NCI-H2107 treated with DMSO at 0.1 percent for 48 hours (cell line): ENCODE data around the gene SLC44A5.
"Not testable (repeated sequence)": the region's sequence is repeated elsewhere in the genome, so short reads cannot be mapped to it uniquely, and the experiment has no call there.

Source experiments
- DNase-seq: peaks from one replicate; lab custom pipeline; 2025; ENCODE audit not compliant: unreplicated experiment; lab: John Stamatoyannopoulos, UW

Gene SLC44A5

DNA sequence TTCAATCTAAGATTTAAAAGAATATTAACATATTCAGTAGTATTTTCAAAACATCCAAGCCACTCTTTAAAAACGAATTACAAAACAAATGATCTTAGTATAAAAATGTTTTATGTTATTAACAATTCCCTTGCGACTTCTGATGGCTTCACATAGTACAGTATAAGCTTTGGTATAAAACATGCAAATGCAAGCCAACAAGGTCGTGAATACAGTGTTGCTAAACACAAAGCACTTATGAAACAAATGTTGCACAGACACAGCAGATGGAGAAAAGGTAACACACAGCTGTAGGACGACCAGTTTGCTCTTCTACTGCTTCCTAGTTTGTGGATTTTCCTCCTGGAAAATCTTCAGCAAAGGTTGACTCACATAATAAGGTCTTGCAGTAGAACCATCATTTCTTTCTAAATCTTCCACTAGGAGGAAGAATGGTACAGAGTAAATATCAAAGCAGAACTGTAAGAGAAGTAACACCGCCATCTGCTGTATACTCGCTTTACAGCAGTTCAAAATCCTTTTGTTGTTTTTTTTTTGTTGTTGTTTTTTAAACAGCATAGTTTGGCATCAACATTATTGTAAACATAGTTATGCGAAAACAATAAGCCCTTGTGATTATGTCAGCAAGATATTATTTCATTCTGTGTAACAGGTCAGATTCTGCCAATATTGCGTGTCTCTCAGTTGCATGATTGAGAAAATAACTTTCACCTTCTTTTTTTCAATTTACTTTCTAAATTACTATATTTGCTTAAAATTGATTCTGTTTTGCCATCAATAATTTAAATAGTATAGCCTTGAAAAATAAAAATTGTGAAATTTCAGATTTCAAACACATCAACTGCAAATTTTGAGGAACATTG, 407.3 kb downstream of the SLC44A5 start:
- DNase-seq: peak; percentile 18

DNA sequence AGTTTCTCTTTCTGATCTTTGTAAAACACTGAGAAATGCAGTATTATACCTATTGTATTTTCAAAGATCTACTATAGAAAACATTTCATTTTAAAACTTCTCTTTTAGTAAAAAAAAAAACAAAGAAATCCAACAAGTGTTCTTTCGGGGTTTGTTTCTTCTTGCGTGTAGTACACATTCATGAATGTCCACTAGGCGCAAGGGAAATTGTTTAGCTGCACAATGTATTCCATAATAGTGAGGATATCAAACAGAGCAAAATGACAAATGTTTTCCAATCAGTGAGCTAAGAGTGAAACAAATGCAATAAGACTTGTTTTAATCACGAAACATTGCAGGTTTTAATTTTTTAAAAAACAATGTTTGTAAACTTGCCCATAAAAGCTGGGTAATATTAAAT, 408.2 kb downstream of the SLC44A5 start:
- no peak for DNase-seq

DNA sequence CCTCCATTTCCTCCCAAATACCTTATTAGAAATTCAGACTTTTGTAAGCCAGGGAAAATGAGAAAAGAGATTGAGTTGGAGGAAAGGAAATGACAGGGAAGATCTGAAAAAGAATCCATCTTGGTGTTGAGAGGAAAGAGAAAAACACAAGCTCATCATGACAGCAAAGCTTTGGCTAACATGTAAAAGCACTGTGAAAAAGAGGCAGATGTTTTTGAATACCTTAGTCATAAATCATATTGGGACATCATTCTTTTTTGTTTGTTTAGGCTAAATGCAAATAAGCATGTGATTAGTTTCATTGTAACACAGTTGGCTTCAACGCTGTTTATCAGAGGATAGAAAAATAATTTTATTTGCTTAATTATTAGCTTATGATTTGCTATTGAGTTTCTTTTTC, 412.2 kb downstream of the SLC44A5 start:
- DNase-seq: no peak

DNA sequence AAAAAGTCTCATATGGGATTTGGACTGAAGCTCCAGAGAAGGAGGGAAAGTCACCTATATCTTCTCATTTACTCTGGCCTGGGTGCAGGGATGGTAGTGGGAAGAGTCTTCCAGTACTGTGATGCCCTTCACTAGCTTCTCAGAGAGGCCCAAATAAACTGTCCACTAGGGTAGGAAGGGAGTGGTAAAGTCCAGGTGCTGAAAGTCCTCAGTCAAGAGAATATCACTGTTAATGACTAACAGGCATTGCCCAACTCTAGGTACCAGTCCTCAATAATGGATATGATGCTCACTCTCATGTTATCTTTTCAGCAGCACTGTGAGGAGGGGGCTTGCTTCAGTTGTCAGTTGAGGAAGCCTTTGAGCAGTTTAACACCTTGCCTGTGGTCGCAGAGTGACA, 412.8 kb downstream of the SLC44A5 start:
- DNase-seq: no peak

DNA sequence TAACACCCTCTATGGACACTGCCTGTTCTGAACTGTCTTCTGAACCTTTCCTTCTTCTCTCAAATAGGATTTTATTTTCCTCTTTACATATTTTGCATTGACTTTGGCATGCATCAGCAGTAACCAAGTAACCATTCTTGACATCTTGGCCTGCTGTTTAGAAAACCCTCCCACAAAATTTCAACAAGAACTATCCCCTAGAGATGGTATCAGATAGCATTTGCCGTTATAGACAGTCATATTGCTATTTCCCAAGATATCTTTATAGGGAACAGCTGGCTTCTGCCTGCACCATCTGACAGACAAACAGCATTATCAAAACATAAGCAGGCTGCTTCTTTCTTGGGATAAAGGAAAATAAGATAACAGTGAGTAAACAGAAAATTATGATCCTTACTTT, 422.0 kb downstream of the SLC44A5 start:
- no peak for DNase-seq

DNA sequence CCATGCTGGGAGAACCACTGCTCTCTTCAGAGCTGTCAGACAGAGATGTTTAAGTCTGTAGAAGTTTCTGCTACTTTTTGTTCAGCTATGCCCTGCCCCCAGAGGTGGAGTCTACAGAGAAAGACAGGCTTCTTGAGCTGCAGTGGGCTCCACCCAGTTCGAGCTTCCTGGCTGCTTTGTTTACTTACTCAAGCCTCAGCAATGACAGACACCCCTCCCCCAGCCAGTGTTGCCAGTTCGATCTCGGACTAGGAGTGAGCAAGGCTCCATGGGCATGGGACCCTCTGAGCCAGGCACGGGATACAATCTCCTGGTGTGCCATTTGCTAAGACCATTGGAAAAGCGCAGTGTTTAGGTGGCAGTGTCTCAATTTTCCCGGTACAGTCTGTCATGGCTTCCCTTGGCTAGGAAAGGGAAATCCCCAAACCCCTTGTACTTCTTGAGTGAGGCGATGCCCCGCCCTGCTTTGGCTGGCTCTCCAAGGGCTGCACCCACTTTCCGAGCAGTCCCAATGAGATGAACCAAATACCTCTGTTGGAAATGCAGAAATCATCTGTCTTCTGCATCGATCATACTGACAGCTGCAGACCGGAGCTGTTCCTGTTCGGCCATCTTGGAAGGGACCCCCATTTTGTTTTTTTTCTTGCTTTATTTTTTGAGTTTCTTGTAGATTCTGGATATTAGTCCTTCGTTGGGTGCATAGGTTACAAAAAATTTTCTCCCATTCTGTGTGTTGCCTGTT, 429.5 kb downstream of the SLC44A5 start:
- DNase-seq: not testable (repeated sequence)

DNA sequence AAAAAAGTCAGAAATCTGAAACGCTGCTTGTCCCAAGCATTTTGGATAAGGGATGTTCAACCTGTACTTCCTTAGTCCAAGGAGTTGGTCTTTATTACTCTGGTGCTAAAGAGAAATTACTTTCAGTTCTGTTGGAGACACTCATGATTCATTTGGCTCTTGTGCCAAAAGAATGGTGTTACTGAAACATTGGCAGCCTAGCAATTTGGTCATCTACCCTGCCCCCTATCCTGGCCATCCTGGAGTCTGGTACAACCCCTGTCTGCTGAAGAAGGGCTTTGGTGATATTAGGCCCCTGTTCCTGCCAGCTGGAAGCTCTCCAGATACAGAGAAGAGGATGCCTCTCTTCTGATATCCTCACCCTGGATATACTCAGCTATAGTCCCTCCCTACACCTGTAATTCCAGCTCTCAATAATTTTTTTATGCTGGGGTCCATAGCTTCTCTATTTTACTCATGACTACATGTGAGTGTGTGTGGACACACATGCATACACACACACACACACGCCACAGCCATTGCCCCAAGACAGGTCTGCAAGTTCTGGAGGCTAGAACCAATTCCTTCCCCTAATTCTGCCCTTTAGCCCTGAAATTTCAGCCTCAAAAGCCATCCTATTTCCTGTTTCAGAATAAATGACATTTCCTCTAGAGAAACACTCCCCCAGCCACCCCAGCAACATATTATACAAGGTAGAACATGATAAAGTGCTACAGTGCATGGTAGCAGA, 436.7 kb downstream of the SLC44A5 start:
- DNase-seq: no peak

DNA sequence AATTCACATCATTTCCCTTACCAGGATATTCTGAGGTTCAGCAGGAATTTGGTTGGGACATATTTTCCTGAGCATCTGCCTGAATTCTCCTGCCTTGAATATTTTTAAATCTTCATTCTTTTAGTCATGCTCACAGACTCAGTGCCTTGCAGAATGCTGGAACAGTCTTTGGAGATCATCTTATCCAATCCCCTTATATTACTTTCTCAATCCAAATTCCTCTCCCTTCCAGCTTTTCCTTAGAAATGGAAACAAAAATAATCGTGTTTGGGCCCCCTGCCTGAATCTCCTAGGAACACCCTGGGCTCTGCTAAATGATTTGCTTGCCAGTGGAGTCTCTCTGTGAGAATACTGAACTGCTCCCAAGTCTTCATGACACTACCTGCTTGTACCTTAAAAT, 438.4 kb downstream of the SLC44A5 start:
- no peak for DNase-seq

DNA sequence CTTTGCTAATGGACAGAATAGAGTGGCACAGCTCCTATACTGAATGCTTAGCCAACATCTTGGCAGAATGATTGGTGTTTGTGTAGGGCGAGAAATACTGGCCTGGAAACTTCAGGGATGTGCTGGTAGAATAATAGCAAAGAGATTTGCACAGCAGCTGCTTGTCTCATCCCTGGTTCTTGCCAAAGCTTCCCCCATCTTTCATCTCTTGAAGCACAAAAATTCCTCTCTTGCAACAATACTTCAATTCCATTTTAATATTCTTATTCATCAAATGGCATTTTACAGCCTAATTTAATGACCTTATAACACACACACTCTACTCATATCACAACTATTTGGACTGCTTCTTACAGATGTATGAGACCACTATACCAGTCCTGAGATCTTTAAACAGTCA, 439.0 kb downstream of the SLC44A5 start:
- DNase-seq: no peak

DNA sequence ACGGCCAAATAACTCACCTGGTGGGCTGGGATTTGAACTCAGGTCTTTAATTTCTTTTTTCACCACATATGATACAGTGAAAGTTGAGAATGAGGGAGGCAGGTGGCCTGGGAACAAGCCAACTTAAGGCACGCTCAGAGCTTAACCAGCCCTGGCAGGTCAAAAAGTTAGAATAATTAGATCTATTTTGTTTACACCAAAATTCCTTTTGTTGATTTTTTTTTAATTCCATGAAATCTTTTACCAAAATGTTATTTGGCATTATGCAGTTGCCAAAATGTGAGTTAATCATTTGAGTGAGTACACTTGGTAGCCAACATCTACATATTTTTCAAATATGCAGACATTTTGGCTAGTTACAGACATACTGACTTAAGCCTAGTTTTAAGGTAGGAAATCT, 439.9 kb downstream of the SLC44A5 start:
- DNase-seq: no peak

DNA sequence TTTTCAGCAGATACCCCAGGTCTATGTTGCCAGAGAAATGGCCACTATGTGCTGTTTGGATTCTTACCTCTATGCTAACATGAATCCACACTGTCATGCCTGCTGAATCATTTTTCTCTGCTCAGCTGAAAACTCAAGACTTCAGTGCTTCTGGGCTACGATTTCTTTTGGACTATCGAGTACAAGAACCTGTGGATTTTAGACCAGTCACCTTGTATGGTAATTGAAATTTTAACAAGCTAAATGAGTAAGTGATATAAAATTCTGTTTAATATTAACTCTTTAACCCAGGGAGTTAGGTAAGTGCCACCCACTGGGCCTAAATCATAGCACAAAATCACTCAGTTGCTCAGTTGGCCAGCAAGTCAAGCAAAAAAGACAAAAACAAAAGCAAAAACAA, 440.9 kb downstream of the SLC44A5 start:
- no peak for DNase-seq

DNA sequence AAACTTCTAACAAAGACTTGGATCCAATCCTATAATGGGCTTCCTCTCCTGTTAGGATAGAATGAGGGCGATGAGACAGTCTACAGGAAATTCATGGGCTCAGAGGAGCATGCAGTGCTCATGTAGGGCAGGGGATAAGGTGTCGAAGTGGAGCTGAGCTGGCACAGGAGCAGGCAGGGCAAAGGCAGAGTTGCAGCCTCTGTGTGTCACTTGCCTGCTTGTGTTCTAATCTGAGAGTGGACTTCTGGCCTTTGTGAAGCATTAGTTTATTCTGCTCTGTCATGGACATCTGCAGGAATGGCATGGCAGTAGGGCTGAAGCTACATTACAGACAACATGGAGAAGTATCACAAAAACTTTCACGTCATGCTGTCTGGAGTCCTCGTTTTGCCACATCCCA, 444.1 kb downstream of the SLC44A5 start:
- DNase-seq: no peak

DNA sequence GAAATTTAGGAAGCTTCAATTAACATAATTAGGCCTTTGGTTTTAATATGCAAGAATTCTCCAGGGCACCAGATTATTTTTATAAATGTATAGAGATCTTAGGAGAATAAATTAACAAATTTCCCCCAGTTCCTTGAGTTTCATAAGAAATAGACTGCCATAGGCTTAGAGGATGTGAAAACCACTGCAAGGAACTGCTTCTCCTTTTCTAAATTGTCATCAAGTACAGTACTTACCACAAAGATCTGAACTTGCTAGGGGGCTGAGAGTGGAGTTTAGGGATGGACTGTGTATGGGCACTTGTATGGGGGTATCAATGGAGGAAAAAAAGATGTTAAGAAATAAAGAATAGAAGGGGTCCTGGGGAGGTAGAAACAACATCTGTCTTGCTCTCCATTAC, 445.6 kb downstream of the SLC44A5 start:
- DNase-seq: no peak

DNA sequence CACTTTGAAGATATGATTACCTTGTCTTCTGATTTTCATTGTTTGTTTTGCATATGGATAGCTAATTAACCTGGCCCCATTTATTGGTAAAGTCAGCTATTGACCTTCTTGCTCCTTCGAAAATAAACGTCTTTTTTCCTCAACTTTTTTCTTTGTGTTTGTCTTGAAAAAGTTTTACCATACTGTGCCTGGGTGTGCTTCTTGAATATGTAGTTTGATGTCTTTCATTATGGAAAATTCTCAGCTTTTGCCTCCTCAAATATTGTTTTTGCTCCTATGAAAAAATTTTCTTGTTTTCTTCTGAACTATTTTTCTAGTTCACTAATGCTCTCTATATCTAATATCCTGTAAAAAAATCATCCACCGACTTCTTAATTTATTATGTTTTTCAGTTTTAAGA, 451.8 kb downstream of the SLC44A5 start:
- DNase-seq: no peak
